SIG-M5 treated with dmso at 0.1 percent for 504 hours (cell line): Measurements from ENCODE around the gene EDC4.
A peak's percentile ranks its signal among the peaks of the same experiment; 100 is the strongest.
"Not testable (repeated sequence)": the region's sequence is repeated elsewhere in the genome, so short reads cannot be mapped to it uniquely, and the experiment has no call there.

Source experiments
- DNase-seq: peaks from one replicate; lab custom pipeline; 2025; ENCODE audit not compliant: unreplicated experiment; lab: John Stamatoyannopoulos, UW

Gene EDC4

DNA sequence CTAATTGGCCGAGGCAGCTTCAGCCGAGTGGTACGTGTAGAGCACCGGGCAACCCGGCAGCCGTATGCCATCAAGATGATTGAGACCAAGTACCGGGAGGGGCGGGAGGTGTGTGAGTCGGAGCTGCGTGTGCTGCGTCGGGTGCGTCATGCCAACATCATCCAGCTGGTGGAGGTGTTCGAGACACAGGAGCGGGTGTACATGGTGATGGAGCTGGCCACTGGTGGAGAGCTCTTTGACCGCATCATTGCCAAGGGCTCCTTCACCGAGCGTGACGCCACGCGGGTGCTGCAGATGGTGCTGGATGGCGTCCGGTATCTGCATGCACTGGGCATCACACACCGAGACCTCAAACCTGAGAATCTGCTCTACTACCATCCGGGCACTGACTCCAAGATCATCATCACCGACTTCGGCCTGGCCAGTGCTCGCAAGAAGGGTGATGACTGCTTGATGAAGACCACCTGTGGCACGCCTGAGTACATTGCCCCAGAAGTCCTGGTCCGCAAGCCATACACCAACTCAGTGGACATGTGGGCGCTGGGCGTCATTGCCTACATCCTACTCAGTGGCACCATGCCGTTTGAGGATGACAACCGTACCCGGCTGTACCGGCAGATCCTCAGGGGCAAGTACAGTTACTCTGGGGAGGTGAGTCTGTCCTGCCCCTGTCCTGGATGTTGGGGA is 36.3 kb downstream of the EDC4 start:
- DNase-seq, result no peak

DNA sequence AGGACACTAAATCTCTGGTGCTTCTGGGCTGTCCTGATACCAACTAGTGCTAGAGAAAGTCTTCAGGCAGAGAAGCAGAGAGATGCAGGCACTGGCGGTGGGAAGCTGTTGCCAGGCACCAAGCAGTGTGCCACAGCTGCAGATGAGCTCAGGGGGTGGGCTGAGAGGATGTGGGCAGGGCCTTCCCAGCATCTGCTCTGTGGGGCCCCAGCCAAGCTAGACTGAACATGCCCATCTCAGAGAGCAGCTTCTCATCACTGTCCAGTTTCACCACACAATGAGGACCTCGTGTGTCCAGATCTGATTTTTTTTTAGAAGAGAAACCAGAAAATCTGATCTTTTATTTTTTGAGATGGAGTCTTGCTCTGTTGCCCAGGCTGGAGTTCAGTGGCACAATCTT is 37.3 kb downstream of the EDC4 start:
- no peak for DNase-seq

DNA sequence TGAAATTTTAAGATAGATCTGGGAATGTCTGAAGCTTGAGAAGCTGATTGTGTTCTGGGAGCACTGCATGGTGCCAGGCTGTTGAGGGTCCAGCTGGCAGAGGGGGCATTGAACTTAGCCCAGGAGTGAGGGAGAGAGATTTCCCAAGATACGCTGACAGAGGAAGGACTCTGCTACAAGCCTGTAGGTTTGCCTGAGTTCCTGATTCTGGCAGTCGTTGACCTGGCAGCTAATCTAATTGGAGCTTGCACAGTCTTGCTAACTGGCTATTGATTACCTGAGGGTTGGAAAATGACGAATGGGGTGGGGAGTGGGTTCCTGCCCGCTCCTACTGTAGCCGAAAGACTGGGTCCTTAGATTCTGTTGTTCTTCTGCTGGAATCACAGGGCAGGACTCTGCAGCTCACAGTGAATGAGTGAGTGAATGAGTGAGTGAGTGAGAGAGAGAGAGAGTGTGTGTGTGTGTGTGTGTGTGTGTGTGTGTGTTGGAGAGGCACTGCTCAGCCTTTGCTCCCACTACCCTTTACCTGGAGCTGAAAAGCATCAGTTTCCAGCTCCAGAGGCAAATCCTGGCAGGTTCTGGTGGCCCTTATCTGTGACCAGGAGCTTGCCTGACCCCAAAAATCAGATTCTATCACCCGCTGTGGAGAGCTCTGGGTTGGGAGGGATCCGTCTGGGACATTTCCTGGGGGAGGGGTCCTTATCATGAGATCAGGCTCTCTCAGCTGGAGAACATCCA is 42.1 kb downstream of the EDC4 start:
- no peak for DNase-seq

DNA sequence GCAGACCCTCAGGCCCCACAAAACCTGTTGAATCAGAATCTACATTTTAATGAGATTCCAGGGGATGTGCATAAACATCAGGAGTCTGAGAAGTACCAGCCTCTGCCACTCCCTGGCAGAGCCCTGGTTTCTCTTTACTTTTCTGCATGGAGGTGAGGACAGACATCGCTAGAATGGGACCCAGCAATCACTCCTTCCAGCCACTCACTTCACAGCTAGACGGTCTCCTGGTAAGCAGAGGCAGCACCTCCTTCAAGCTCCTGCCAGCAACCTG is 42.6 kb downstream of the EDC4 start:
- not testable (repeated sequence) for DNase-seq

DNA sequence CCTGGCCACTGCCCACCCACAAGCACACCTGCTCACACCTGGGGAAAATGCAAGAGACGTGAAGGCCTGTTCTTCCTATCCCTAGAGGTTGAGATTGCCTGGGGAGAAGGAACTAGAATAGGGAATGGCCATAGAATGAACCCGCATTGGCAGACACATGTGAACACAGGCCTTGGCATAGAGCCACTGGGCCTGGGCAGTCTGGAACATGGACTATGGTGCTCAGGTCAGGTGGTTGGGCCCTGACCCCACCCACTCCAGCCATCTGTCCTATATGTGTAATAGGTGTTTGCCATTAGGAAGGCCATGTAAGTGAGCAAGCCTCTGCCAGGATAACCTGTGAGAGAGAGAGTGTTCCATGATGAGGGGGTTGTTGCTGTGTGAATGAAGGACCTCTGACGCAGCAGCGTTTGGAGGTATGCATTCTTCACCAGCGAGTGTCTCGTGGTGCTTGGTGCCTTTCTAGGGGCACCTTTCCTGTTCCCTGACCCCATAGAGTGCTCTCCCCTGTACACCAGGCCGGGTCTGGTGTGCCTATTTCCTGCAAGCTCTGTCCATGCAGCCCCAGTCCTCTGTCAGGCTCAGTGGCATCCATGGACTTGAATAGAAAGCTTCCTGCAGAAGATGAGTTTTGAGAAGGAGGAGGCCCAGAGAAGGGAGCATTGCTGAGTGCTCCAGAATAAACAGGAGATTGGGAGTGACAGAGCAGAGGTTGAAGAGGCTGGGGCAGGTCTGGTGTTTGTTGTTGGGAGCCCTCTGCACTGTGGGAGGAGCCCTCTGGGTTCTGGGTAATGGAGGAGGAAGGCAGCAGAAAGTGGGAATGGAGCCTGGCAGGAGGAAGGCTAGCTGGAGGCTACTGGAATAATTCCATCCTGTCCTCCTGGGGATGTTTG is 43.2 kb downstream of the EDC4 start:
- DNase-seq, result no peak

DNA sequence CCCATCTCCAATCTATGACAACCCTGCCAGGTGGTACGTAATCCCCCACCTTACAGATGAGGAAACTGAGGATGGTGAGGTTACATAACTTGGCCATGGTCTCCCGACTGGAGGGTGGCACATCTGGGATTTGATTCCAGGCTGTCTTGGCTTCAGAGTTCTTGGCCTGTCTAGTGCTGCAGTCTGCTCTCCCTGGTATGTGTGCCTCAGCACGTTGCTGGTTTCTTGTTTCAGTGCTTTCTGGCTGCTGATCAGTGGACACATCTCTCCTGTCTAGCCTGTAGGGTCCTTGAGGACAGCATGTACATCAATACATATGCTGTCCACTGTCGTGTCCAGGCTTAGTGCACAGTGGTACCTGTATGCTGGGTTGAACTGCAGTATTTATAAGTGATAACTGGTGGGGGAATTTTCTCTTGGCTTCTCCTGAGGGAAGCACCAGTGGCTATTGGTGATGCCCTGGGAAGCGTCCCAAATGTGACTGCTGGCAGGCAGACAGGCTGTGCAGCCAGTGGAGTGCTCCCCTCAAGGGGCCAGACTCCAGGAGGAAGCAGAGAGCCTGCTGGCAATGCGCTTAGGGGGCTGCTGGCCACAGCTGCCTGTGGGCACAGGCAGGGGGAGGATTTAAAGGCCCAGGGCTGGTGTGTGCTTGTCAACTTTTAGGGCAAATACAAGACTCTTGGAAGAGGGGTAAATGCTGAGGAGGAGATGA is 44.4 kb downstream of the EDC4 start:
- DNase-seq, result no peak

DNA sequence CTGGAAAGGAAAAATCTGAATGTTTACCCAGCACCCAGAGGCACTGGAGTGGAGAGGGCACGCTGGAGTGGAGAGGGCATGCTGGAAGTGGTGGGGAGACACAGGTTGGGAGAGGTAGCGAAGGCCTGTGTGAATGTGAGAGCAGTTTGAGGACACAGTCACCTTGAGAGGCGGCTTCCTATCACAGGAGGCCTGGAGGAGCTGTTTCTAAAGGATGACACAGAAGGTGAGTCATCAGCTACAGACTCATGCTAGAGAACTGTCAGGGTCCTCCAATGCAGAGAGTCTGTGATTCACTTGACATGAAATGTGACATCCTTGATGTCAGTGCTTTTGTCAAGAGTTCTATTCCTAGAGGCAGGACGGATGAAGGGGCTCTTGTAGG is 45.0 kb downstream of the EDC4 start:
- DNase-seq, result peak; percentile 40

DNA sequence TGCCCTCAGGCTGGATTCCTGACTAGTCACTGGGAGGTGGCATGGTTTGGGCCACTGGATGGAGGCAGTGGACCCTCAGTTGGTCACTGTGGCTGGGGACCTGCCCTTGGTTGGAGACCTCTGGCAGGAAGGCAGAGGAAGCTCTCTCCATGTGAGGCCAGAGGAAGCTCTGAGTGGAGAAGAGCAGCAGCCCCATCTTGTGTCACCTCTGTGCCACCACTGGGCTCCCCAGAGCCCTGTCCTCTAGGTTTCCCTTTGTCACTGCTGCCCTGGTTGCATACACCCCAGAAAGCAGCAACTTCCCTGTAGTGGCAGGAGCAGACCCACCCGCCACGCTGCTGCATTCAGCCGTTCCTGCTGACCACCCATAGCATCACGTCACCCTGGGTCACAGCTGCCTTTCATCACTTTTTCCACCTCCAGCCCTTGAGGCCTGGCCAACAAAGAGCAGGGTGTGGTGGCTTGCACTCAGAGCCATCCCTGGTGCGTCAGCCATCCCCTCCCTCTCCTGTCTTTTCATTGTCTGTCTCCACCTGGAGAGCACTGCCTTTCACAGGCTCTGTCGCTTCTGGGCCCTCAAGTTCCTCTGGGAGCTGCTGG is 46.9 kb downstream of the EDC4 start:
- no peak for DNase-seq

DNA sequence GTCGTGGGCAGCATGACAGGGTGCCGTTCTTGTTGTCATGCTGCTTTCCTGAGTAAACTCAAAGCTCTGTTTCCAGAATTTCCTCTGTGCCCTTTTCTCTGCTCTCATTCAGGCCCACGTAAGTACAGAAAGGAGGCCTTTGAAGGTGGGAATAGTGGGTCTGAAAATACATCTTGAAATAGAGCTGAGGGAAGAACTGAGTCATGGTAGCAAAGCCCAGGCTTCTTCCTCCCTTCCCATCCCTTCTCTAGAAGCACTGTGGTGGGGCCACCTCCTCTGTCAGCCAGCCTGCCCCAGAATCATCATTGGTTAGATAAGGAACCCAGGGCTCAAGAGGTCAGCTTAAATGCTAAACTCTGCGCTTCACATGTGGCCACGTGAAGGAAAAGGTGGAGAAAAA is 49.4 kb downstream of the EDC4 start:
- no peak for DNase-seq

DNA sequence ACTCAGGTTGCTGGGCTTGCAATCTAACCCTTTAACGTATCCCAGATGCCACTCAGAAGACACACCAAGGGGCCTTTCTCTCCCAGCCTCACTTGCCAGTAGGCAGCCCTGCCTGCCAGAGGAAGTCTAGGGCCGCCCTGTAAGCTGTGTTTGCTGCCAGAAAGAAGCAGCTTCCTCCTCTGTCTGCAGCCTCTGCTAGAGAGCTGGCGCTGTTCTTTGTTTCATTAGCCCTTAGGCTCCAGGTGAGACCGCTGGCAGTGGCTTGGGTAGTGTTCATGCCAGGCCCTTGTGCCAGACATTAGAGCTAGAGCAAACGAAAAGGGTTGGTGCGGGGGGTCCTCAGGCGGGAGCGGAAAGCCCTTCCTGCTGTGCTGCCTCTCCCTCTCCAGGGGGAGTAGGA is 49.9 kb downstream of the EDC4 start:
- DNase-seq, result no peak

DNA sequence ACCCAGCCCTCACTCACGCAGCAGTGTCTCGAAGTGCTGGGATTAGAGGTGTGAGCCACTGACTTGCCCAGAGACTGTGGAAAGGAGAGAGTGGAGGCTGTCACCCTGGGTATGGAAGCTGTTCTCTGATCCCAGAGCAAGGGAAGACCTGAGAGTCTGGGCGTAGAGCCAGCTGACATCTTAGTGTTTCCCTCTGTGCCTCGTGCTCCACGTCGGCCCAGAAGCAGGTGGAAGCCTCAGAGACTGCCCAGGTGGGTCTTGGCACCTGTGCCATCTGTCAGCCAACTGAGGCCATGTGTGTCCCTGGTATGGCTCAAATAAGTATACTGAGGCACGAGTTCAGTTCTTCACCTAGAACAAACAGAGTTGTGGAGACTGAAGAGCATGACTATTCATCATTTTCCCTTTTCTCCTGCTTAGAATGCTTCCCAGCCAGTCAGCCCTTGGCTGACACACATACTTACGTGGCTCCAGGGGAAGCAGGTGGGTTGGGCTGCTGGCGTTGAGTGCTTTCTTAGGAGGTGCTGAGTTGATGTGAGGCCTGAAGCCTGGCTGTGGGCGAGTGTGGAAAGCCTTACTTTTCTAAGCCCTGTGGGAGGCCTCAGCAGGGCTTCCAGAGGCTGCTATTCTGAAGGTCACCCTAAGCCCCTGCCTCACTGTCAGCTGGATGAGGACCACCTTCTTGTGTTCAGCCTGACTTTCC is 50.7 kb downstream of the EDC4 start:
- DNase-seq, result no peak

DNA sequence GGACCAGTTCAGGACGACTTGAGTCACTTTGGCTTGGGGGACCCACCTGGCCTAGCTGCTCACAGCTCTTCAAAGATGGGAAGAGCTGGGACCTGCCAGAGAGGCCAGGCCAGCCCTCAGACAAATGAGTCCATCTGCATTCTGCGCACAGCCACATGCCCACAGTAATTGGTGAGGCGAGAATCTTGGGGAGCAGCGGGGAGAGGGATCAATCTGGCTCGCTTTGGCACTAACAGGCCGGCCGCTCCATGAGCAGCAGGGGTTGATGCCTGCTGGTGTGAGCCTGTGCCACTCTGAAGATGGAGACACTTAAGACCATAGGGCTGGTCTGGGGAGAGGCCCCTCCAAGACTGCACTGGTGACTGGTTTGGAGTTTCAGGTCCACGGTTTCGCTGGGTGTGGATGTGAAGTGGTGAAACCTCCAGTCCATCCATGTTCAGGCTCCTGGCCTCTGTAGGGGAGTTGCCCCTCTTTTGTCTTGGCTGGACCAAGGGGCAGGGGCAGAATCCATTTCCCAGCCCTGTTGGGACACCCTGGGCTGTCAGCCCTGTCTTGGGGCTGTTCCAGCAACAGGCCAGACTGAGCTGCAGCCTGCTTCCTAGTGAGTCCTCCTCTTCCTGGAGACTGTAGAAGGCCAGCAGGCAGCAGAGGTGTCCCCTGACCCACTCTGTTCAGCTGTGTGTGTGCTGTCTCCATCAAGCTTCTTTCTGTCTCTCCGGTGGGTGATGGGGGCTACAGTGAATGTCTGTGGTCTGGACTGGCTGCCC is 51.5 kb downstream of the EDC4 start:
- DNase-seq, result no peak

DNA sequence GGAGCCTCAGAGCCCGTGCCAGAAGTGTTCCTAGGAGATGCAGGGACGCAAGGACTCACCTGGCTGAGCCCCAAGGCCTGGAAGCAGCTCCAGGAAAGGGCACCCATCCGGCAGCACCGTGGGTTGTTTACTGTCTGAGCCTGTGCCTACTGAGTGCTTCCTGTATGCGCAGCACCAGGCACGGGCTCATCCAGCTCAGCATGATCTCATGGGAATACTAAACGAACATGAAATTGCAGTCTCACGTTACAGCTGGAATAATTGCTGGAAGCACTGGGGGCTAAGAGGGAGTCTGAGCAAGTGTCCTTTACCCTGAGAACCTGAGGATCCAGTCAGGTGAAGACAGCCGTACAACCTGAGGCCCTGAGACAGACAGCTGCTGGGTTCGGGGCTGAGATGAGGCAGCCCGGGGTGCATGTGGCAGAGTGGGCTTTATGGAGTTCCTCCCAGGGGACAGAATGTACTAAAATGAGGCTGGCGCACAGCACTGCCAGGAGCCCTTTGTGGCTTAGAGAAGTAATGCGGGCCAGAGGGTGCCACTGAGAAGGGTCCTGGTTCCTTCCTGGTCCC is 53.4 kb downstream of the EDC4 start:
- DNase-seq, result no peak

DNA sequence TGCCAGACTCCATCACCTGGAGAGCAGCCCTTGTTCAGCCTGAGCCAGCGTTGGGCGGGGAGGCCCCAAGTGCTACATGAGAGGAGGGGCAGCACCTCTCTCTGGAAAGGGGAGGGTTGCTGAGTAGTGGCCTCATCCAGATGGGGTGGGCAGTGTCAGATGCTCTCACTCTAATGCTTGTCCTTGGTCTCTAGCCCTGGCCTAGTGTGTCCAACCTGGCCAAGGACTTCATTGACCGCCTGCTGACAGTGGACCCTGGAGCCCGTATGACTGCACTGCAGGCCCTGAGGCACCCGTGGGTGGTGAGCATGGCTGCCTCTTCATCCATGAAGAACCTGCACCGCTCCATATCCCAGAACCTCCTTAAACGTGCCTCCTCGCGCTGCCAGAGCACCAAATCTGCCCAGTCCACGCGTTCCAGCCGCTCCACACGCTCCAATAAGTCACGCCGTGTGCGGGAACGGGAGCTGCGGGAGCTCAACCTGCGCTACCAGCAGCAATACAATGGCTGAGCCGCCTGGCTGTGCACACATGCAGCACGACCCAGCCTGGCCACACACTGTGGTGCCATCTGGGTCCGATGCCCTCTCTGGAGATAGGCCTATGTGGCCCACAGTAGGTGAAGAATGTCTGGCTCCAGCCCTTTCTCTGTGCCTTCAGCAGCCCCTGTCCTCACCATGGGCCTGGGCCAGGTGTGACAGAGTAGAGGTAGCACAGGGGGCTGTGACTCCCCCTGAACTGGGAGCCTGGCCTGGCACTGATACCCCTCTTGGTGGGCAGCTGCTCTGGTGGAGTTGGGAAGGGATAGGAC is 54.5 kb downstream of the EDC4 start:
- no peak for DNase-seq

DNA sequence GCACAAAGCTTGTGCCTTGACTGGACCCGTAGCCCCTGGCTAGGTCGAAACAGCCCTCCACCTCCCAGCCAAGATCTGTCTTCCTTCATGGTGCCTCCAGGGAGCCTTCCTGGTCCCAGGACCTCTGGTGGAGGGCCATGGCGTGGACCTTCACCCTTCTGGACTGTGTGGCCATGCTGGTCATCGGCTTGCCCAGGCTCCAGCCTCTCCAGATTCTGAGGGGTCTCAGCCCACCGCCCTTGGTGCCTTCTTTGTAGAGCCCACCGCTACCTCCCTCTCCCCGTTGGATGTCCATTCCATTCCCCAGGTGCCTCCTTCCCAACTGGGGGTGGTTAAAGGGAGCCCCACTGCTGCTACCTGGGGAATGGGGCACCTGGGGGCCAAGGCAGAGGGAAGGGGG is 55.3 kb downstream of the EDC4 start:
- DNase-seq, result no peak

DNA sequence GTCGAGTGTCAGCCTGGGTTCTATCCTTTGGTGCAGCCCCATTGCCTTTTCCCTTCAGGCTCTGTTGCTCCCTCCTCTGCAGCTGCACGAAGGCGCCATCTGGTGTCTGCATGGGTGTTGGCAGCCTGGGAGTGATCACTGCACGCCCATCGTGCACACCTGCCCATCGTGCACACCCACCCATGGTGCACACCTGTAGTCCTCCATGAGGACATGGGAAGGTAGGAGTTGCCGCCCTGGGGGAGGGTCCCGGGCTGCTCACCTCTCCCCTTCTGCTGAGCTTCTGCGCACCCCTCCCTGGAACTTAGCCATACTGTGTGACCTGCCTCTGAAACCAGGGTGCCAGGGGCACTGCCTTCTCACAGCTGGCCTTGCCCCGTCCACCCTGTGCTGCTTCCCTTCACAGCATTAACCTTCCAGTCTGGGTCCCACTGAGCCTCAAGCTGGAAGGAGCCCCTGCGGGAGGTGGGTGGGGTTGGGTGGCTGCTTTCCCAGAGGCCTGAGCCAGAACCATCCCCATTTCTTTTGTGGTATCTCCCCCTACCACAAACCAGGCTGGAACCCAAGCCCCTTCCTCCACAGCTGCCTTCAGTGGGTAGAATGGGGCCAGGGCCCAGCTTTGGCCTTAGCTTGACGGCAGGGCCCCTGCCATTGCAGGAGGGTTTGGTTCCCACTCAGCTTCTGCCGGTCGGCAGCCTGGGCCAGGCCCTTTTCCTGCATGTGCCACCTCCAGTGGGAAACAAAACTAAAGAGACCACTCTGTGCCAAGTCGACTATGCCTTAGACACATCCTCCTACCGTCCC is 55.9 kb downstream of the EDC4 start:
- peak; percentile 60 for DNase-seq

DNA sequence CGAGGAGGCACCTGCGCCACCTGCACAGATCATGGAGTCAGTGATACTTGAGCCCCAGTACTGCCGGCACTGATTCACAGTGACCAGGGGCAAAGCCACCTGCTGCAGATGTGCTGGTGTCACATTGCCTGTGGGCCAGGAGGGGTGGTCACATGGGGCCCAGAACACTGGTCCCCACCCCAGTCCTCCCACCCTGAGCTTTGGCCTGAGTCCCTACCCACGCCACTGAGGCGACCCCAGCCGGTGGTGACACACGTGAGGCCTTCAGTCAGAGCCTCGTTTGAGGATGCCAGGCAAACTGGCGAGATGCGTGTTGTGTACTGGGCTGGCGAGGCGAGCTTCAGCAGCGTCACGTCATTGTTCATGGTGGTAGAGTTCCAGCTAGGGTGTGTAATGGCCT is 57.3 kb downstream of the EDC4 start:
- DNase-seq, result no peak
